A549 (cell line): ENCODE measurements around the gene LCE2A.

Experiments
- ATOH8 ChIP-seq: fragments of 250-450 bp; sonication (Bioruptor Pico); IDR thresholded peaks from 2 replicates; pipeline ENCODE4 v1.5.0; 2020; ENCODE audit warnings: low read depth, mild to moderate bottlenecking, moderate library complexity
- CEBPB ChIP-seq, 2 experiments: fragments of >200 bp in 1 of 2; sonication (Bioruptor Twin) in 1 of 2; formaldehyde crosslinking in 1 of 2; IDR thresholded peaks; 2 replicates each; pipeline ENCODE4 v1.6.1; 2012 to 2016
- CTCF ChIP-seq: fragments of >200 bp; sonication (Bioruptor Twin); formaldehyde crosslinking; IDR thresholded peaks from 3 replicates; pipeline ENCODE4 v1.5.1; 2016
- HMGXB4 ChIP-seq: fragments of 250-450 bp; sonication (Bioruptor Pico); IDR thresholded peaks from 2 replicates; pipeline ENCODE4 v1.5.0; 2021; ENCODE audit warnings: mild to moderate bottlenecking, moderate library complexity, borderline replicate concordance
- POLR2A ChIP-seq: IDR thresholded peaks from 2 replicates; pipeline ENCODE4 v1.6.1; 2012; ENCODE audit warnings: mild to moderate bottlenecking, low read length
- RCOR1 ChIP-seq: fragments of 150-350 bp; IDR thresholded peaks from 2 replicates; pipeline ENCODE4 v1.6.1; 2014; ENCODE audit warnings: antibody characterized with exemption, low read length, low read depth
- REST ChIP-seq: fragments of 200-600 bp; sonication (generic); IDR thresholded peaks from 2 replicates; pipeline ENCODE4 v1.6.1; 2016; ENCODE audit warnings: antibody characterized with exemption, mild to moderate bottlenecking, moderate library complexity

GRCh38 chr1:152679459-152679858 lies 18.7 kb upstream of the LCE2A start:
- TF ChIP-seq REST, result no peak
- no peak for TF ChIP-seq CTCF
- TF ChIP-seq POLR2A, result no peak
- TF ChIP-seq ATOH8 (CRISPR knock-in tag), result no peak
- TF ChIP-seq CEBPB (IDR thresholded peaks at IDR 0.05), result no peak
- no peak for TF ChIP-seq HMGXB4 (CRISPR knock-in tag)
- TF ChIP-seq RCOR1, result no peak
